ENCODE measurements around the gene WWOX. TPM values are rescaled to one million over a fixed set of nuclear protein-coding genes. Genes with fewer than 3 reads are reported as not detected.

The WWOX gene
- total and polyA plus RNA-seq, 2 of the 8 experiments (the other 6 are each of a cell fraction or from before 2014, with no cell fraction given): 5.4 to 16.7 TPM

DNA sequence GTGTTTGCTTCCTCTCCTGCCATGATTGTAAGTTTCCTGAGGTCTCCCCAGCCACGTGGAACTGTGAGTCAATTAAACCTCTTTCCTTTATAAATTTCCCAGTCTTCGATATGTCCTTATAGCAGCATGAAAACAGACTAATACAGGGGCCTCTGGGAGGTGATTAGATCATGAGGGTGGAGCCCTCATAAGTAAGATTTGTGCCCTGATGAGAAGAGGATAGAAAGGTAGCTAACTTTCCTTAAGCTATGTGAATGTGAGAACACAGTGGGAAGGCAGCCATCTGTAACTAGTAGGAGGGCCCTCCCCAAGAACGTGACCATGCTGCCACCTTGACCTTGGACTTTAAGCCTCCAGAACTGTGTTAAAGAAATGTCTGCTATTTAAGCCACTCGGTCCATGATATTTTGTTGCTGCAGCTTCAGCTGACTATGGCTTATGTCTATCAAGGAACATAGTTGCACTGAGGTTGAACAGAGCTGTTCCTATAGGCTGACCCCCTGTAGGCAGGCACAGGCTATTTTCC, 30.7 kb downstream of the WWOX start (continued):
- TF ChIP-seq EP300 (IDR thresholded peaks at IDR 0.05; ENCODE audit: borderline replicate concordance in 1 of 2, low read depth in 2 of 2, low read length in 2 of 2) (no peak), RBBP5 (IDR thresholded peaks at IDR 0.05; ENCODE audit: borderline replicate concordance, low read depth, low read length) (no peak), EGR1 (IDR thresholded peaks at IDR 0.05; ENCODE audit: borderline replicate concordance, low read depth, low read length) (no peak), TBP (IDR thresholded peaks at IDR 0.05; ENCODE audit: low read depth, low read length) (no peak)

Data from H1 (cell line).